Activated CD4-positive, alpha-beta T cell treated with anti-CD3 and anti-CD28 coated beads for 24 hours (primary cell): ENCODE measurements around the gene POC1B.

Source experiments
- DNase-seq, 2 donors: peaks; one replicate each; pipeline ENCODE4 v3.0.0-alpha.2; 2020; ENCODE audit warnings: low read depth in 2 of 2

Gene POC1B

GRCh38 chr12:89389755-89390661 is 135.8 kb downstream of the POC1B start:
- DNase-seq, result no peak

DNA sequence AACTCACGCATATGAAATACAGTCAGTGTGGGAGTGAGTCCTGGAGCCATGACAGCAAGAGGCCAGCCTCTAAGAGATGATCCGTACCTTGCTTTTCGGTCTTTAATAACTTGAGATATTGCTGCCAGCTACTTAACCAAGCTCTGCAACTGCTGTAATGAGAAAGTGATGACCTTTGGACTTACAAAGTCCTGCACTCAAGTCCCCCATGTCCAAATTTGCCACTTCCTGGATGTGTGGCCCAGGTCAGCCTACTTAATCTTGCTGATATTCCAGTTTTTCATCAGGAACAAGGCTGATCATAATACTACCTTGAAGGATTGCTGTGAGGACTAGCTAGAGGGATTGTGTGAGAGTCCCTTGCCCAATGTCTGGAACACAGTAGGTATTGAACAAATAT is 139.7 kb downstream of the POC1B start:
- no peak for DNase-seq

DNA sequence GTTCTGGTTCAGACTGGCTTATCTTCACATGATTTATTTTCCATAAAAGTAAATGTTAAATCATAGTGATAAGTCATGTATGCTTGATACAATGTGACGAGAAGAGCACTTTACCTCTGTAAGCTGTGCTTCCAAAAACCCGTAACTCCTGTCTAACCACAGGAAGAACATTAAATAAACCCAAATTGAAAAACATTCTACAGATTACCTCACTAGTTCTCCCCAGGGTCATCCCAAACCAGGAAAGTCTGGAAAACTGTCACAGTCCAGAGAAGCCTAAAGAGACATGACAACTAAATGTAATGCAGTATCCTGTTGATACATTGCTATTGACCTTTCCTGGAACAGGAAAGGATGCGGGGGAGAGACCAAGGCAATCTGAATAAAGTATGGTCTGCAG is 141.0 kb downstream of the POC1B start:
- no peak for DNase-seq

DNA sequence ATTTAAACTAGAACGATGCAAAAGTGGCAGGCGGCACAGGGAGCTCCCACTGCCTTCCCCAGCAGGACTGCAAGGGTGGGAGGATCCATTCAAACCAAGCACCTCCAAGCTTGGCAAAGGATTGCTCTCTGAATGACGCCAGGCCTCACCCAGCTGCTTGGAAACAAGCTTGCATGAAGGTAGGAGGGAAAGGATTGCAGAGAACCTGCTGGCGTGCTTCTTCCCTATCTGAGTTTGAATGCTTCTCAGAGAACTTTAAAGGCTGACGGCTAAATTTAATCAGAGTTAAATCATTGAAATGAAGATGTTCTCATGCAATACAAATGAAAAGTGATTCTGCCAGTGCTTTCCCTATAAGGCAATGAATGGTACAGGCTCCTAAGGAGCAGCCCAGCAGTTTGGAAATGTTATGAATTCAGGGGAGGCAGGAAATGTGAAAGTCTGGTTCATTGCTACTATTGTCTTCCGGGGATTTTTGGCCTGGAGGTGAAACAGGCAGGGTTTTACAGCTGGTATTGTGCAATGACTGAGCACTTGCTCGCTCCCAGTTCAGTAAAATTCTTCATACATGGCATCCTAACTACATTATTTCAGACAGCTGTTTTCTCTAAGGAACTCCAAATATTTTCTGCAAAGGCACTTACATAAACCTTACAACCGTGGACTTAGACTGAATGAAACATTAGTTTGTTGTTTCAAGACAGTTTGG is 141.6 kb downstream of the POC1B start:
- no peak for DNase-seq

- DNase-seq, result no peak
These were observed 142.4 kb downstream of the POC1B start for GRCh38 chr12:89383235-89384049.

DNA sequence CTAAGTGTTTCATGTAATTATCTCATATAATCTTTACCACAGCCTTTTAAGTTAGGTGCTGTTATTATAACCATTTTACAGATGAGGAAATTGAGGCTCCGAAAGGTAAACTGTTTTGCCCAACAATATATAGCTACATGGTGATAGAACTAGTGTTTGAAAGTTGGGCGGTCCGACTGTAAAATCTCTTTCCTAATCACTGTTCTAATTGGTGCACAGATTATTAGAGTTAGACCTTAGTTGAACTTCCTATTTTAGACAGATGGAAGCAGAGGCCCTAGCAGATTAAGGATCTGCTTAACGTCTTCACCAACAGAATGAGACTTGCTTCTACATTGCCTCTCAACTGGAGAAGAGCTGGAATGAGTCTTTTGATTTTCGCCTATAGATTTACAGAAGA is 143.5 kb downstream of the POC1B start:
- DNase-seq, result no peak

DNA sequence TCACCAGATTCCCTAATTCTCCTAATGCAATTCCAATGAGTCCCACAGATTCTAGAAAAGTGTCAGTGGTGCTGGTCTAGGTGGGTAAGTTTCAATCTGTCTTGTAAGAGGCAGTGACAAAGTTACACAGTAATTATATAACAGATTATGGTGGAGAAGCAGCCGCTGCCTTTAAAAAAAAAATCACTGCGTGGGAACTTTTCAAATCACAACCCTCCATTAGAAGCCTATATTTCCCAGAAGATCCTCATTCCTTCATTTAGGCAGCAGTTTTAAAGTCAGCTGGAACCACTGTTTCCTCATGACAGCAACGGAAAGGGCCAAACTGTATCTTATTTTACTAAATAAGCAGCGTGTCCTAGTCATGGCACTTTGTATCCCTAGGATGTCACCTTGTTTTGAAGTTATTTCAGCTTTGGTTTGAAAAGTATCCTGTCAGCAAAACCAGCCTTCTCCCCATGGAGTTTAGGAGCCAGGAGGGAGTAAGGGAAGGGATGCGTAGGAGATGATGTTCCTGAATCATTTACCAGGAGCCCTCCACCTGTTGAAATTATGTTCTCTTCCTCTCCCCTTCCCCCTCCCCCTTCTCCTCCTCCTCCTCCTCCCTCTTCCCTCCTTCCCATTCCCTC is 145.9 kb downstream of the POC1B start:
- DNase-seq, result no peak

- no peak for DNase-seq
These were observed 146.6 kb downstream of the POC1B start for GRCh38 chr12:89379148-89379838.

DNA sequence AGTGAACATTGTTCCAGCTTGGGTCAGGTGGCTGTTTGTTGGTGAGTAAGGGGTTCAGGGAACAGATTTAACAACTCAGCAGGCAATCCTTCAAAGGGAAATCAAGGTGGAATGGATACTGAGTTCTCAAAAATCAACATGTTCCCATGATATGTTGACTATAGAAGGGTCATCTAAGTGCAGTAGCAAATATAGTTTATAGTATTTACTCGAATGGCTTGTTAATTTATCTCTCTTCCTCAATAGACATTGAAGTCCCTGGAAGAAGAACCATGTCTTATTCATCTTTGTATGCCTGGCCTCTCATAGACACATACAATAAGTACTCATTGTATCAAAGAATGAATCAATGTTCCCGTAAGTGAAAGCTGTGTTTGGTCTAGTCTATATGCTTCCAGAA is 149.0 kb downstream of the POC1B start:
- DNase-seq, result no peak

DNA sequence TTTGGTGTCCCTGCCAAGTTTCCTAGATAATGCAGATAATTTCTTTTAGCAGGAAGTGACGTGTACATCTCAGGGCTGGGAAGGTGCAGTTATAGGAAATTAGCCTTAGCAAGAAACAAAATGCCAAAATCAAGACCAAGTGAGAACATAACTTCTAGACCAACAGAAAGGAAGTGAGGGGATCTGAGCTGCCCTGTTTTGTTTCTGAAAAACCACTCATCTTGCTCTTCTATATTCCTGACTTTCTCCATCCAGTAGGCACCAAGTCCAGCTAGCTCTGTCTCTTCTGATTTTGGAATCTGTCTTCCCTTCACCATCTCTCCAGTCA is 149.7 kb downstream of the POC1B start:
- no peak for DNase-seq

GRCh38 chr12:89373763-89374572 is 151.9 kb downstream of the POC1B start:
- DNase-seq, result no peak

GRCh38 chr12:89372584-89373370 is 153.1 kb downstream of the POC1B start:
- no peak for DNase-seq

DNA sequence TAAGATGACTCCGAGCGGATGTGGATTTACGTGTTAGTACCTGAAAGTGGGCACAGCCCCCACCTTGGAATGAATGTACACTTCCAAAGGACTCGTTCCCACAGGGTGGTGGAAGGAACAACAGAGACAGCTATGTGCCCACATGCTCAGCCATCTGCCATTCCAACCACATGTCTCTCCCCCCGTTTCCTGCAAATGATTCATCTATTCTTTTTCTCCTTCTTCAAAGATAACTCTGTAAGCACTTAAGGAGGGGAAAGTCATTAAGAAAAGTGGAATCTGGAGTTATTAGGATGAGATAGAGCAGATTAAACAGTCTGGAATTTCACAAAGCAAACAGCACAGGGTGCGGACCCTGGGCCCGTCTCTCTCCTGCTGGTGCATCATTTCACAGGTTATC is 155.0 kb downstream of the POC1B start:
- DNase-seq, result no peak

DNA sequence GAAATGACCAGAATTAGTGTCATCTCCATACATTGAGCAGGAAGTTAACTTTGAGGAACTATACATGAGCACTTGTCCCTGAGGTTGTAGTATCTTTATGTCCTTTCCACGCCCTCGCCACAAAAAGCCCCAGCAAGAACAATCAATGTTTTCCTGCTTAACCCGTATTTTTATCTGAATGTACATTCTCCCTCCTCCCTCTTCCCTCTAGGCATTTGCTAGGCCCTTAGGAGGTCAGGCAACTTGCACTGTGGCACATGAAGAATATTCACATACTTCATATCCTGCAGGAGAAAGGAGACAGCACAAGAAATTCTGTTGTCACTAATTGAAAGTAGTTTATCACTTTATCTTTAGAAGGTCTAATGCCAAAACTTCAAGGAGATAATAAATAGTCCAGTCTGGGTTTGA is 155.4 kb downstream of the POC1B start:
- no peak for DNase-seq
